Measurements from ENCODE around the gene MAPRE3. TPM values are rescaled to one million over a fixed set of nuclear protein-coding genes. Genes with fewer than 3 reads are reported as not detected.
A peak's percentile ranks its signal among the peaks of the same experiment; 100 is the strongest.

Gene MAPRE3
- total RNA-seq, 1 experiment from 2014 or later, result 9.7 TPM

DNA sequence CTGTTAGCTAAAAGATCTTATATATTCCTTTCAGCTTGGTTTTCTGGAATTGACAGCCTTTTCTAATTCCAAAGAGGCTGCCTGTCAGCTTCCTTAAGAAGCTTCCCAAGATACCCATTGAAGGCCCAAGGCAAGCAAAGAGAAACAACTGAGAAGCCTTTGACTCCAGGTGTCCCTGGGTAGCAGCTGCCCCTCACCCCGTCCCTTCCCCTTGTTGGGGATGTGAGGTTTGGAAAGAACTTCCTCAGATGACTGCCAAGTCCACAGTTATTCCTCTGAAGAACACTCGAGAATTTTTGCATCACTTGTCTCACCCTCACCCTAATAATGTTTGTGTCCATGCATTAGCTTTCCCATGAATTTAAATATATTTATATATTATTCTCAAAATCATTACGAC, 13.3 kb downstream of the MAPRE3 start:
- DNase-seq (ENCODE audit: low spot score), result no peak

DNA sequence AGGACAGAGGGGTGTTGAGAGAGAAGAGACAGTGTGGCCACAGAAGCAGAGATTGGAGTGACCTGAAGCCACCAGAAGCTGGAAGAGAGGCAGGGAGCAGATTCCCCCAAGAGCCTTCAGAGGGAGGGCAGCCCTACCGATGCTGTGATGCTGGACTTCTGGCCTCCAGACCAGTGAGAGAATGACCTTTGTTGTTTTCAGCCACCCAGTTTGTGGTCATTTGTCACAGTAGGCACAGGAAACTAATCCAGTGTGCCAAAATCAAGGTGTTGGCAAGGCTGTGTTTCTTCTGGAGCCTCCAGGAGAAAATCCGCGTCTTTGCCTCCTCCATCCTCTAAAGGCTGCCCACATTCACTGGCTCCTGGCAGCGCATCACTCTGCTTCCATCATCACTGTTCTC, 15.4 kb downstream of the MAPRE3 start:
- DNase-seq (ENCODE audit: low spot score), result no peak

- DNase-seq (ENCODE audit: low spot score), result peak; percentile 51
These were observed 16.1 kb downstream of the MAPRE3 start for GRCh38 chr2:26986576-26986975.

DNA sequence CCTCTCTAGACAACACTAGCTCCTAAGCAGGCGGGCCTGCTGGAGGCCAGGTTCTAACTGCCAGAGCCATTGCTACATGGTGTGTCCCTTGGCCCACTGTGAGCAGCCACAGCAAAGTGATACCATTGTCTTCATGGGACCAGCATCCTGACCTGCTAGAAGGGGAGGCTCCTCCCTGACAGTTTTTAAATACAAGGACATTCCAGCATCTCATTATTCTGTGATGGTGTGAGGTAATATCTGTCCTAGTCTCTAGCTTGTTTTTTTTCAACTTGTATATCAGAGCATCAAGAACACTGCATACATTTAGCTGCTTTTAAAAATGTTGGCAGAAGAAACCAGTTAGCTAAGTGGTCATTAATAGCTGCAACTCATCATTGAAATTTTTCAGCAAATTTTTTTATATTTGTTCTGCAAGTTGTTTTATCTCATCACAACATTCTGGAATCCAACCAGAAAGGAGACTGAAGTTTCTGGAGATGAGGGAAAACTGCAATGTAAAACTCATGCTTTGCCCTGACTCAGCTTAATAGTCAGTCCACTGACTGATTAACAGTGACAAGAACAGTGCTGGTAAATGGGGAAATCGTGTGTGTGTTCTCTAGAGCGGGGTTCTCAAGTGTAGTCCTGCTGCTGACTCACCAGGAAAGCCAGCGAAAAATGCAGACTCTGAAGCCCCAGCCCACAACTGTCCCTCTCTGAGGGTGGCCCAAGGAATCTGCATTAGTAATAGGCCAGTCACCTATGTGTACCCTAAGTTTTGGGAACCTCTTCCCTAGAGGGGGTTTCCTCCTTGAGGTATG, 17.8 kb downstream of the MAPRE3 start:
- DNase-seq (ENCODE audit: low spot score), result peak; percentile 68

DNA sequence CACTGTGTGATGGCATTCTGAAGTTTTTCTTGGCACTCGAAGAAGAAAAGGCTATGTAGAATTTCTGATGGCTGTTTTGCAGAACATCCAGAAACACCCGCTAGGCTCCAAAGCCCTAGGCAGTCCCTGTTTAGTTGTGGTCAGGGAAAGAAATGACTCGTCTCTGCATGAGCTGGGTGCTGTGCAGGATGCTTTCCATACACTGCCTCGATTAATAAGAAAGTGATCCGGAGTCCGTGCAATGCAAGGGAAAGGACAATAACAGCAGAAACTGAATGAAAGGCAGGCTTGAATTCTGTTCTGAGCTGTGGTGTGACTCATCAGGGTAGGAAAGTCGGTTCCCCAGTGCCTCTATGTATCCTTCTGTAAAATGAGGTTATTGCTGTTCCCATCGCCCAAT, 18.7 kb downstream of the MAPRE3 start:
- no peak for DNase-seq (ENCODE audit: low spot score)

GRCh38 chr2:26991717-26992116, 21.3 kb downstream of the MAPRE3 start:
- no peak for DNase-seq (ENCODE audit: low spot score)

- no peak for DNase-seq (ENCODE audit: low spot score)
These were observed 23.3 kb downstream of the MAPRE3 start for GRCh38 chr2:26993768-26994167.

DNA sequence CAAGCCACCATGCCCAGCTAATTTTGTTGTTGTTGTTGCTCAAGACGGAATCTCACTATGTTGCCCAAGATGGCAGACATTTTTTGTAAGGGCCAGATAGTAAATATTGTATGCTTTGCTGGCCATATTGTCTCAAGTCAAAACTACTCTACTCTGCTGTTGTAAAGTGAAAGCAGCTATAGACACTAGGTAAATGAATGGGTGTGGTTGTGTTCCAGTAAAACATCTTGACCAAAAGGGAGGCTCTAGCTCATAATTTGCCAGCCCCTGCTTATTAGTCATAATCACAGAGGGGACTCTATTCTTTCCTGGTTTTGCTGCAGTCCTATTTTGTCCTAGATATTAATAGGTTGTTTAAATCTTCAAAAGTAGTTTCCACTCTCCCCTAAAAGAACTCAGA, 24.5 kb downstream of the MAPRE3 start:
- DNase-seq (ENCODE audit: low spot score), result no peak

- no peak for DNase-seq (ENCODE audit: low spot score)
These were observed 27.0 kb downstream of the MAPRE3 start for GRCh38 chr2:26997394-26997793.

DNA sequence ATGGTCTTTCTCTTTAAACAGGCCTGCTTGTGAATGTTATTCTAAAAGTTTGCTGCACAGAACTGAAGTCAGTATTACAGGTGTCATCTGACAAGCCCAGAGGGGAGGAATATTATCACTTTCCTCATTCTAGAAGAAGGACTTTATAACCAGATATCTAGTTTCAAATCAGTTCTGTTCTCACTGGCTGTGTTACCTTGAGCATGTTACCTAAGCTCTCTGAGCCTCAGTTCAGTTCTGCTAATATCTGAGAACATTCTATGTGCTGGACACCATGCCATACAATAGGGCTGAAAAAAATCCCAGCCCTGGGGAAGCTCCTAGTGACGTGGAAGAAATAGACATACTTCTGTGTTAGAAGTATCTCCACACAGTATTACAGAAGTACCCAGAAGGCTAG, 27.9 kb downstream of the MAPRE3 start:
- no peak for DNase-seq (ENCODE audit: low spot score)

DNA sequence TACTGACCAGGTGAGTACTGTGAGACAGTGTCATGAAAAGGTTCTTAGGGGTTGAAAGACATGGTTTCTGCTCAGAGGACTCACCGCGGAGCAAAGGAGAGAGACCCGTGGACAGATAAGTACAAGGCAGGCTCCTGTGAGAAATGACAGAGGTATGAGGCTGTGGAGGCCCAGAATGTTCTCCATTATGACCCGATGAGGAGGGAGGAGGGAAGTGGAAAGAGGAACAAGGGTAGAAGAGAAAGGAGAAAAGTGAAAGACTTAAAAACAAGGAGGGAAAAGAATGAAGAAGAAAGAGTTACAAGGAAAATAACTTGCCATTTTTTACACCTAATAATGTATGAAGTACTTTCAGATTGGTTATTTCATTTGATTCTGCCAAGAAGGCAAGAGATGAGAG, 29.8 kb downstream of the MAPRE3 start:
- no peak for DNase-seq (ENCODE audit: low spot score)

DNA sequence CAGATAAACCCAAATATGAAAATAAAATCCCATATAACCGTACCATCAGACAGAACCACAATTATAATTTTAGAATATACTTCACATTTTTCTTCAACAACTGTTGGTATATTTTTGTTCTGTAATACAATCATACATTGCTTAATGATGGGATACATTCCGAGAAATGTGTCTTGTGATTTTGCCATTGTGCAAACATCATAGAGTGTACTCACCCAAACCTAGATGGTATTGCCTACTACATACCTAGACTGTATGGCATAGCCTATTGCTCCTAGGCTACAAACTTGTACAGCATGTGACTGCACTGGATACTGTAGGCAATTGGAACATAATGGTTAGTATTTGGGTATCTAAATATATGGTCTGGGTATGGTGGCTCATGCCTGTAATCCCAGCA, 30.6 kb downstream of the MAPRE3 start:
- no peak for DNase-seq (ENCODE audit: low spot score)

- peak; percentile 46 for DNase-seq (ENCODE audit: low spot score)
These were observed 31.5 kb downstream of the MAPRE3 start for GRCh38 chr2:27001950-27002349.

GRCh38 chr2:27003007-27003406, 32.6 kb downstream of the MAPRE3 start:
- DNase-seq (ENCODE audit: low spot score), result no peak

- peak; percentile 62 for DNase-seq (ENCODE audit: low spot score)
These were observed 33.4 kb downstream of the MAPRE3 start for GRCh38 chr2:27003857-27004256.

DNA sequence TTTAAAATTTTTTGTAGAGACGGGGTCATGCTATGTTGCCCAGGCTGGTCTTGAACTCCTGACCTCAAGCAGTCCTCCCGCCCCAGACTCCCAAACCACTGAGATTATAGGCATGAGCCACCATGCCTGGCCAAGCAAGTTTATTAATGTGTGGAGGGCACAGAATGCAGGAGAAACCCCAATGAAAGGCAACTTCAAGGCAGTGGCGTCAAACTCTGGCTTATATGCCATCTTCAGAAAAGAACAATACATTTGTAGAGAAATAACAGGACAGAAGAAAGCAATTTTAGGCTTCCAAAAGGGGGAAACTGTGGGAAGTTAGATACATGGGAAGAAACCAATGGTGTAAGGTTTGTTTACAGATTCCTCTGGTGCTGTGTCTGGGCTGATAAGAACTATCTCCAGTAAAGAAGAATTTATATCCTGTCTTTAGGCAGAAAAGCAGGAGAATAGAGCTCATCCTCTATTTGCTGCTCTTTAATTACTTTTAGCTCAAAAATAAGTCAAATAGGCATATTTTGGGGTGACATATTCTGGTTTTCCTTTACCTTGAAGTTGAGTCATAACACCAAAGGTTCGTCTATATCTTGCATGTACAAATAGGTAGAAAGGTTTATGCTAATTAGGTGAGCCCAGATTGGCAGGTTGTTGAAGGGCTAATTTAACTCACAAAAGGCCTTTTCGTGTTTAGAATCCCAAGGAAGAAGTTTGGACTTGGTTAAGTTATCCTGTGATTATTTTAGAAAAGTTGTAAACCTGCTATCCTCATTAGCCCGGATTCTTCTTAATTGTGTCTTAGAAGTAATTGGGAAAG, 36.4 kb downstream of the MAPRE3 start:
- no peak for DNase-seq (ENCODE audit: low spot score)

DNA sequence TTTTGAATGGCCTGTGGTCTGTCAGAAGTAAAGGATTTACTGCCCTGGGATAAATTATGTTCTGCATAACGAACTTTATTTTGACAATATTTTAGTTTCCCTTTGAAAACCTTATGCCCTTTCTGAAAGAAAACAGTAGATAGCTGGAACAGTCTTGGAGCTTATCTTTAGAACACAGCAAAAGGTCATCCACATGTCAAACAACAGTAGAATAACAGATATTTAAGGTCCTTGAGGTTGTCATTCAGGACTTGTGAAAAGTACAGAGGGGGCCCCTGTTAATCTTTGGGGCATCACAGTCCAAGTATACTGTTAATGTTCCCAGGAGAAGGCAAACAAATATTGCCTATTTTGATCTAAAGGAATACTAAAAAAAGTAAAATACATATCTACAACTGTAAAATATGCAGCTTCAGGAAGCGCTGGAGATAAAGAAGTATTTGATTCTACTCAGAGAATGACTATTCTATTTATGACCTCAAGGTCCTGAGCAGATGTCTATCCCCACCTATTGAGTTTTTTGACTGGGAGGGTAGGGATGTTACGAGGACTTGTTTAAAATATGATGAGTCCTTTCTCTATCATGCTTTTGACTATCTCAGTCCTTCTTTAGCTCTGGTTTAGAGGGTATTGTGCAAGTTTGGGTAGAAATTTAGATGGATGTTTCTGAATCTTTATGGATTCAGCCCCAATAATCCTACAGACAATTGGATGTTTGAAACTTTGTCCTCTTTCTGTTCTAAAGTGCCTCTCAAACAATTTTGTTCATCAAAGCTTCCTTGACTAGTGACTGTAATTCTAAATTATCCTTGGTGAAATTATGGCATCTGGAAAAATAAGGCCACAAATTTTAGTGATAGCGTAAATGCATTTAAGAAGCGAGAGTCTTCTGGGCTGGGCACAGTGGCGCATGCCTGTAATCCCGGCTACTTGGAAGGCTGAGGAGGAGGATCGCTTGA, 37.3 kb downstream of the MAPRE3 start:
- no peak for DNase-seq (ENCODE audit: low spot score)

- no peak for DNase-seq (ENCODE audit: low spot score)
These were observed 38.2 kb downstream of the MAPRE3 start for GRCh38 chr2:27008678-27009077.

DNA sequence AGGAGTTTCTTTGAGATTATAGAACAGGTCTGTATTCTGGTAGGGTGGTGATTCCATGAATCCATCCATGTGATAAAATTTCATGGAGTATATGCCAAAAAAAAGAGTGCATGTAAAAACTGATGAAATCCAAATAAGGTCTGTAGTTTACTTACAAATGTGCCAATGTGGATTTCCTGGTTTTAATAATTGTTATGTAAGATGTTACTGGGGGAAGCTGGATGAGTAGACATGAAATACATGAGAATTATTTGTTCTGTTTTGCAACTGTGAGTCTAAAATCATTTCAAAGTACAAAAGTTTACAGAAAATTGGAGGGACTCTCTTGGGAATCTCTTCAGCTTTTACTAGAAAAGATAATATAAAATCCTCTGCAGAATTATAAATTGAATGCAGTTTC, 38.6 kb downstream of the MAPRE3 start:
- no peak for DNase-seq (ENCODE audit: low spot score)

DNA sequence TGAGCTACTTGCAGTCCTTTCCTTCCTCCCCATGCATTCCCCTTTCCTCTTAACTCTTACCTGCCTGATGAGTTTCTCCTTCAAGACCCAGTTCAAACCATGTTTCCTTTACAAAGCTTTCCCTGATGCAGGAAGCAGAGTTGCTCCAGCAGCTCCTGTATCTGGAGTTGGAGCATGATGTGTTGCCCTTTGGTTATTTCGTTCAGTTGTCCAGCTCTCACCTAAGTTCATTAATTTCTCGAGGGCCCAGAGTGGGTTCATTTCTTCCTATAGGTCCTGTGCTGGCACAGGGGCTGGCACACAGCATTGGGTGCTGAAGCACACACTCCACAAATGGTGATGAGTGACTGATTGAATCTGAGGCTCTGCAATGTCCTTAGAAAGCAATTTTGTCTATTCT, 39.3 kb downstream of the MAPRE3 start:
- DNase-seq (ENCODE audit: low spot score), result no peak

GRCh38 chr2:27010139-27010538, 39.7 kb downstream of the MAPRE3 start:
- no peak for DNase-seq (ENCODE audit: low spot score)

DNA sequence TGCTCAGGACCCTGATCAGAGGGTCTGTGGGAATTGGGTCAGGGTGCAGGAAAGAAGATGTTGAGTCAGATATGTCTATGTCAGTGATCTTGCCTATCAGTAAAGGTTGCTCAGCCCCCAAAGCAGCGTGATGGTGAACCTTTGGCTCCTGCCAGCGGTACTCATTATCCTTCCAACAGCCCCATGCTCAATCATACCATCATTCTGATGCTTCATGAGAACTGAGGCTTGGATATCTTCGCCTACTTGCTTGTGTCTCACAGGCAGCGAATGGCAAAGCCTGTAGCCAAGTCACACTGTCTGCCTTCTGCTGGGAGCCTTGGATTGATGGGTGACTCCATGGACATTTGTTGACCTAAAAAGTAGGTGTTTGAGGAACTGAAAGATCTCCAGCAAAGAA, 43.3 kb downstream of the MAPRE3 start:
- DNase-seq (ENCODE audit: low spot score), result no peak
